ENCODE data around the gene FAM241B. TPM values are rescaled to one million over a fixed set of nuclear protein-coding genes. Genes with fewer than 3 reads are reported as not detected.

FAM241B gene
- polyA plus RNA-seq, 1 of the 3 experiments (the other 2 are of a cell fraction): 16.0 TPM

DNA sequence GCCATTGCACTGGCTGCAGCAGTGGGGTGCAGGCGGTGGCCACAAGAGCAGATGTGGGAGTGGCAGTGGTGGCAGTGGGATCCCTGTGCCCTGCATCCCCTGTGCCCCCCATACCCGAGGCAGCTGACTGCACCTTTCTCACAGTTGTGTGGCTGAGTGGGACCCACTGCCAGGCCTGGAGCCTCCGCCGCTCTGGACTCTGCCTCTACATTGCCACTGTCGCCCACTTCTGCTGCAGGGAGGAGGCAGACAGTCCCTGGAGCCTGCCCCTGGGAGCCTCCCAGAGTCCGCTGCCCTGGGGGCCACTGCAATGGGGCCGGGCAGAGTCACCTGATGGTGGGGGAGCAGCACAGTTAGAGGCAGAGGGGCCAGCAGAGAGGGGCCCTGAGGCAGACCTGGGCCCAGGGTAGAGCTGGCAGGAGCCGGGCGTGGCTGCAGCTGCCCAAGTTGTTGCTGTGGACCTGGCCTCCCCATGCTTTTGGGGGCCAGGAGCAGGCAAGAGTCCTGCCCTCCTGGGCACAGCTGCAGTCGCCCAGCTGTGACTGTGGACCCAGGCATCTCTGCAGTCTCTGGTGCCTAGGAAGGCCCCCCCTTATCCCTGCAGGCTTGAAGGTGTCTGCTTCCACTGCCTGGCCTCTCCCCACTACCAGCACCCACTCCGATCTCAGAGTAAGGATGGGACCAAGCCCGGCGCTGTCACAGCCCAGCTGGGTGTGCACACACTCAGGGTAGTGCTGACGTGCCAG, 22.2 kb downstream of the FAM241B start:
- Histone ChIP-seq H2AFZ (ENCODE audit: low read depth) (no peak overlapping the region), H3K9me3 (no peaks in the 10 kb centered on the region), H3K4me2 (no peak overlapping the region), H3K36me3 (replicated peaks in 1 of 2; ENCODE audit: control insufficient read depth in 1 of 2, insufficient read depth in 2 of 2, low read length in 1 of 2) (no peaks in the 10 kb centered on the region), H3K27ac (ENCODE audit: low read depth in 2 of 2, low read length in 1 of 2) (no peak overlapping the region), H3K9me2 (no peaks in the 10 kb centered on the region), H3K27me3 (ENCODE audit: insufficient read depth) (peaks cover 20% of the 10 kb centered on the region; the same call in 1 of the 2 replicates), H3K4me1 (ENCODE audit: control insufficient read depth in 1 of 2, insufficient read depth in 2 of 2, low read depth in 1 of 2, low read length in 1 of 2) (peaks cover 0 to 12% of the 10 kb centered on the region in 2 experiments; a peak in 1 of 4 replicates), H3K79me2 (ENCODE audit: insufficient read depth) (no peaks in the 10 kb centered on the region), H3F3A (replicated peaks; ENCODE audit: insufficient read depth) (no peaks in the 10 kb centered on the region), H3K9ac (no peak overlapping the region), H3K4me3 (ENCODE audit: low read depth in 2 of 2, low read length in 1 of 2) (no peak overlapping the region), H4K20me1 (ENCODE audit: insufficient read depth) (no peaks in the 10 kb centered on the region)
- CTCF ChIA-PET: interaction anchor here (1.1 to 22.1 kb wide), 7 partner anchors 8 to 263 kb away, joined by 3 to 571 read pairs (median 5); no protein-coding TSS in a partner anchor
- DNase-seq: no peak
- 58% methylated on average over 5 of the region's 14 CpGs for WGBS (ENCODE audit: low lambda C conversion rate)
- TF ChIP-seq FOSL2 (IDR thresholded peaks at IDR 0.05; ENCODE audit: borderline replicate concordance, low read depth) (no peak), FOXJ3 (CRISPR knock-in tag; IDR thresholded peaks at IDR 0.05) (no peak), EP300 (IDR thresholded peaks at IDR 0.05; ENCODE audit: borderline replicate concordance in 1 of 2, low read depth in 1 of 2, low read length in 1 of 2) (no peak), CHD2 (IDR thresholded peaks at IDR 0.05; ENCODE audit: low read length, partially characterized antibody) (no peak), SIN3A (IDR thresholded peaks at IDR 0.05; ENCODE audit: borderline replicate concordance, low read depth, low read length) (no peak), RXRA (IDR thresholded peaks at IDR 0.05; ENCODE audit: borderline replicate concordance, low read depth) (no peak), TEAD4 (IDR thresholded peaks at IDR 0.05; ENCODE audit: borderline replicate concordance, insufficient read depth) (no peak)
- TF ChIP-seq, protein P1, sequence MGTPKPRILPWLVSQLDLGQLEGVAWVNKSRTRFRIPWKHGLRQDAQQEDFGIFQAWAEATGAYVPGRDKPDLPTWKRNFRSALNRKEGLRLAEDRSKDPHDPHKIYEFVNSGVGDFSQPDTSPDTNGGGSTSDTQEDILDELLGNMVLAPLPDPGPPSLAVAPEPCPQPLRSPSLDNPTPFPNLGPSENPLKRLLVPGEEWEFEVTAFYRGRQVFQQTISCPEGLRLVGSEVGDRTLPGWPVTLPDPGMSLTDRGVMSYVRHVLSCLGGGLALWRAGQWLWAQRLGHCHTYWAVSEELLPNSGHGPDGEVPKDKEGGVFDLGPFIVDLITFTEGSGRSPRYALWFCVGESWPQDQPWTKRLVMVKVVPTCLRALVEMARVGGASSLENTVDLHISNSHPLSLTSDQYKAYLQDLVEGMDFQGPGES (IDR thresholded peaks at IDR 0.05; ENCODE audit: low read depth, low read length): no peak
- TF ChIP-seq, protein P2, sequence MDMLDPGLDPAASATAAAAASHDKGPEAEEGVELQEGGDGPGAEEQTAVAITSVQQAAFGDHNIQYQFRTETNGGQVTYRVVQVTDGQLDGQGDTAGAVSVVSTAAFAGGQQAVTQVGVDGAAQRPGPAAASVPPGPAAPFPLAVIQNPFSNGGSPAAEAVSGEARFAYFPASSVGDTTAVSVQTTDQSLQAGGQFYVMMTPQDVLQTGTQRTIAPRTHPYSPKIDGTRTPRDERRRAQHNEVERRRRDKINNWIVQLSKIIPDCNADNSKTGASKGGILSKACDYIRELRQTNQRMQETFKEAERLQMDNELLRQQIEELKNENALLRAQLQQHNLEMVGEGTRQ (IDR thresholded peaks at IDR 0.05; ENCODE audit: borderline replicate concordance, low read depth, low read length): no peak
- POLR2A ChIA-PET: no interaction called here

DNA sequence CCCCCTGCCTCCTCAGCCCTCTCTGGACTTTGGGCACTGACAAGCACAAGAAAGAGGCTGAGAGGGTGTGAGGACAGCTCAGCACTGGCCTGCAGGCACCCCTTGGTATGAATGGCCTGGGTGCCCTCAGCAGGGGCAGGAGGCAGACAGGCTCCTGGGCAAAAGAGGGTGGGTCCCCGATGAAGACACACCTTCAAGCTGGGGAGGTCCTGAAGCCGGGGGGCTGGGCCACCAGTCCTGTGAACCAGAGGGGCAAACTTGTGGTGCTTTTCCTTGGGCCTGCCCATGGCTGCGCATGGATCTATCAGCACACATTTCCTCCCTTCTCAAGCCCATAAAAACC, 22.8 kb downstream of the FAM241B start:
- no peaks in the 10 kb centered on the region for H3K9me3 ChIP-seq
- TF ChIP-seq RCOR1 (IDR thresholded peaks at IDR 0.05; ENCODE audit: low read length) (no peak), GATA2 (CRISPR knock-in tag; IDR thresholded peaks at IDR 0.05) (no peak), TEAD4 (IDR thresholded peaks at IDR 0.05; ENCODE audit: borderline replicate concordance, insufficient read depth) (no peak), EP300 (IDR thresholded peaks at IDR 0.05; ENCODE audit: borderline replicate concordance in 1 of 2, low read depth in 1 of 2, low read length in 1 of 2) (no peak), POLR2AphosphoS5 (IDR thresholded peaks at IDR 0.05; ENCODE audit: low read depth, low read length) (no peak)
- TF ChIP-seq, protein P3, sequence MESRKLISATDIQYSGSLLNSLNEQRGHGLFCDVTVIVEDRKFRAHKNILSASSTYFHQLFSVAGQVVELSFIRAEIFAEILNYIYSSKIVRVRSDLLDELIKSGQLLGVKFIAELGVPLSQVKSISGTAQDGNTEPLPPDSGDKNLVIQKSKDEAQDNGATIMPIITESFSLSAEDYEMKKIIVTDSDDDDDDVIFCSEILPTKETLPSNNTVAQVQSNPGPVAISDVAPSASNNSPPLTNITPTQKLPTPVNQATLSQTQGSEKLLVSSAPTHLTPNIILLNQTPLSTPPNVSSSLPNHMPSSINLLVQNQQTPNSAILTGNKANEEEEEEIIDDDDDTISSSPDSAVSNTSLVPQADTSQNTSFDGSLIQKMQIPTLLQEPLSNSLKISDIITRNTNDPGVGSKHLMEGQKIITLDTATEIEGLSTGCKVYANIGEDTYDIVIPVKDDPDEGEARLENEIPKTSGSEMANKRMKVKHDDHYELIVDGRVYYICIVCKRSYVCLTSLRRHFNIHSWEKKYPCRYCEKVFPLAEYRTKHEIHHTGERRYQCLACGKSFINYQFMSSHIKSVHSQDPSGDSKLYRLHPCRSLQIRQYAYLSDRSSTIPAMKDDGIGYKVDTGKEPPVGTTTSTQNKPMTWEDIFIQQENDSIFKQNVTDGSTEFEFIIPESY (IDR thresholded peaks at IDR 0.05; ENCODE audit: borderline replicate concordance, low read depth): no peak
- no peak overlapping the region for H3K4me3 ChIP-seq (ENCODE audit: low read depth in 2 of 2, low read length in 1 of 2)
- no peaks in the 10 kb centered on the region for H4K20me1 ChIP-seq (ENCODE audit: insufficient read depth)
- no peak overlapping the region for H3K27ac ChIP-seq (ENCODE audit: low read depth in 2 of 2, low read length in 1 of 2)
- peaks cover 0 to 17% of the 10 kb centered on the region in 2 experiments; a peak in 1 of 4 replicates for H3K4me1 ChIP-seq (ENCODE audit: control insufficient read depth in 1 of 2, insufficient read depth in 2 of 2, low read depth in 1 of 2, low read length in 1 of 2)
- ChIA-PET CTCF (interaction anchor here (1.8 to 22.1 kb wide), 3 partner anchors 9 to 137 kb away, joined by 5 to 571 read pairs (median 152); no protein-coding TSS in a partner anchor), POLR2A (no interaction called here)
- no peak for DNase-seq
- WGBS (ENCODE audit: low lambda C conversion rate): 58% methylated on average over 3 of the region's 3 CpGs
- no peaks in the 10 kb centered on the region for H3K79me2 ChIP-seq (ENCODE audit: insufficient read depth)
- H3K9me2 ChIP-seq: no peaks in the 10 kb centered on the region
- H3F3A ChIP-seq (replicated peaks; ENCODE audit: insufficient read depth): no peaks in the 10 kb centered on the region
- H2AFZ ChIP-seq (ENCODE audit: low read depth): no peak overlapping the region
- peaks cover 23% of the 10 kb centered on the region for H3K27me3 ChIP-seq (ENCODE audit: insufficient read depth)
- H3K9ac ChIP-seq: no peak overlapping the region
- H3K36me3 ChIP-seq (replicated peaks in 1 of 2; ENCODE audit: control insufficient read depth in 1 of 2, insufficient read depth in 2 of 2, low read length in 1 of 2): no peaks in the 10 kb centered on the region
- H3K4me2 ChIP-seq: no peak overlapping the region

Data from SK-N-SH (cell line).